HepG2 (cell line): ENCODE data around the gene PPP1R9B. TPM values are rescaled to one million over a fixed set of nuclear protein-coding genes. Genes with fewer than 3 reads are reported as not detected.

Source experiments
- ATAC-seq: fragments of 200-7000 bp; cut with Tn5 transposase; 3 replicates; pipeline ENCODE4 v1.9.1; 2020; ENCODE audit warnings: mild to moderate bottlenecking, moderate library complexity
- BruUV-seq: library from RNA; stranded (reverse); fragments of 400-500 nt; replicated peaks from 2 replicates; lab custom pipeline; 2021; lab: Mats Ljungman, UMichigan
- CTCF ChIA-PET: fragments of 300-600 bp; formaldehyde crosslinking; extraction: SDS; loops from one replicate; lab custom pipeline; 2021; ENCODE audit warnings: low total read pairs, inconsistent platforms, low intra/inter-chr PET ratio; lab: Yijun Ruan, JAX
- POLR2A ChIA-PET: fragments of 350-600 bp; sonication (Branson Sonifier 250); formaldehyde crosslinking; loops from one replicate; lab custom pipeline; 2020; ENCODE audit warnings: antibody characterized with exemption, inconsistent platforms; lab: Yijun Ruan, JAX
- DNase-seq: peaks from one replicate; pipeline ENCODE4 v3.0.0-alpha.2; 2015; ENCODE audit warnings: low spot score
- FAIRE-seq: peaks from 3 replicates; lab custom pipeline; 2011; peaks lifted over from hg19 to GRCh38; lab: Jason Lieb, UNC
- H2AFZ ChIP-seq: one replicate; pipeline ENCODE4 v1.6.1; 2011; ENCODE audit warnings: low read length, inconsistent platforms
- H3K27ac ChIP-seq: fragments of 300-600 bp; 3 replicates; pipeline ENCODE4 v1.8.0; 2011; ENCODE audit warnings: mixed run types, mild to moderate bottlenecking, mixed read lengths, low read length, inconsistent platforms; ENCODE audit not compliant: insufficient read depth; ENCODE audit errors: extremely low read length
- H3K27me3 ChIP-seq, 2 experiments: fragments of 200-600 bp in 1 of 2; 2 replicates in 1 of 2; 3 replicates in 1 of 2; pipeline versions ENCODE4 v1.6.0 to v1.8.0; 2011; ENCODE audit warnings: low read length in 2 of 2, mild to moderate bottlenecking in 2 of 2, moderate library complexity in 2 of 2, inconsistent platforms in 1 of 2; ENCODE audit not compliant: insufficient read depth in 2 of 2, control insufficient read depth in 1 of 2
- H3K36me3 ChIP-seq, 2 experiments: fragments of 200-600 bp in 1 of 2; replicated peaks in 1 of 2; 2 replicates in 1 of 2; 3 replicates in 1 of 2; pipeline versions ENCODE4 v1.5.1 to v1.8.0; 2011; ENCODE audit warnings: low read length in 2 of 2, inconsistent platforms in 1 of 2; ENCODE audit not compliant: insufficient read depth in 2 of 2, control insufficient read depth in 1 of 2
- H3K4me1 ChIP-seq: 2 replicates; pipeline ENCODE4 v1.5.1; 2012; ENCODE audit warnings: low read length, inconsistent platforms; ENCODE audit not compliant: insufficient read depth
- H3K4me2 ChIP-seq: 2 replicates; pipeline ENCODE4 v1.6.0; 2011; ENCODE audit warnings: low read depth, low read length, inconsistent platforms
- H3K4me3 ChIP-seq, 3 experiments: fragments of 200-600 bp in 1 of 3; sonication (generic), shearing (Covaris generic) in 1 of 3; replicated peaks in 1 of 3; 2 replicates each; pipeline ENCODE4 v1.5.1; 2011 to 2016; ENCODE audit warnings: low read length in 3 of 3, inconsistent platforms in 2 of 3, low read depth in 2 of 3, mild to moderate bottlenecking in 2 of 3, control low read depth in 1 of 3, mixed read lengths in 1 of 3; ENCODE audit not compliant: insufficient read depth in 1 of 3
- H3K79me2 ChIP-seq: one replicate; pipeline ENCODE4 v1.6.1; 2011; ENCODE audit warnings: low read length, inconsistent platforms; ENCODE audit not compliant: insufficient read depth
- H3K9ac ChIP-seq: 2 replicates; pipeline ENCODE4 v1.6.0; 2011; ENCODE audit warnings: mild to moderate bottlenecking, low read depth, low read length, inconsistent platforms; ENCODE audit not compliant: insufficient read depth
- H3K9me3 ChIP-seq: 2 replicates; pipeline ENCODE4 v1.5.1; 2012; ENCODE audit warnings: mild to moderate bottlenecking, low read length
- H4K20me1 ChIP-seq: 2 replicates; pipeline ENCODE4 v1.6.0; 2011; ENCODE audit warnings: inconsistent platforms, mild to moderate bottlenecking, low read length, moderate library complexity; ENCODE audit not compliant: insufficient read depth
- DMAP1 ChIP-seq: IDR thresholded peaks from 2 replicates; pipeline ENCODE4 v1.6.1; 2016
- ELF1 ChIP-seq: sonication (generic); formaldehyde crosslinking; IDR thresholded peaks from 2 replicates; pipeline ENCODE4 v1.4.0; 2020; ENCODE audit warnings: missing genetic modification reagents
- KDM3A ChIP-seq: IDR thresholded peaks from 2 replicates; pipeline ENCODE4 v1.6.1; 2018; ENCODE audit warnings: low read depth, missing compliant biosample characterization
- MTF2 ChIP-seq: sonication (generic); formaldehyde crosslinking; IDR thresholded peaks from 2 replicates; pipeline ENCODE4 v1.5.0; 2020; ENCODE audit warnings: missing genetic modification reagents, borderline replicate concordance
- PAF1 ChIP-seq: IDR thresholded peaks from 2 replicates; pipeline ENCODE4 v1.6.1; 2016; ENCODE audit warnings: missing genetic modification reagents, missing compliant biosample characterization
- POLR2AphosphoS2 ChIP-seq: IDR thresholded peaks from 2 replicates; pipeline ENCODE4 v1.6.1; 2011; ENCODE audit warnings: low read depth, low read length, improper control_type of control experiment
- RAD21 ChIP-seq: fragments of 450-650 bp; formaldehyde crosslinking; IDR thresholded peaks from 2 replicates; pipeline ENCODE4 v1.5.0; 2020; ENCODE audit warnings: mild to moderate bottlenecking
- TSC22D2 ChIP-seq: sonication (generic); formaldehyde crosslinking; IDR thresholded peaks from 2 replicates; pipeline ENCODE4 v1.5.1; 2020; ENCODE audit warnings: missing genetic modification reagents, mild to moderate bottlenecking, borderline replicate concordance
- ZC3H13 ChIP-seq: sonication (generic); formaldehyde crosslinking; IDR thresholded peaks from 2 replicates; pipeline ENCODE4 v1.8.1; 2023; ENCODE audit warnings: mild to moderate bottlenecking, missing genetic modification reagents, moderate library complexity
- ZMYM3 ChIP-seq: sonication (generic); formaldehyde crosslinking; IDR thresholded peaks from 2 replicates; pipeline ENCODE4 v1.5.1; 2020; ENCODE audit warnings: mild to moderate bottlenecking, missing genetic modification reagents
- ZNF652 ChIP-seq: IDR thresholded peaks from 2 replicates; pipeline ENCODE4 v1.6.1; 2016; ENCODE audit warnings: low read depth, borderline replicate concordance
- ZNF790 ChIP-seq: sonication (generic); formaldehyde crosslinking; IDR thresholded peaks from 2 replicates; pipeline ENCODE4 v1.8.0; 2022; ENCODE audit warnings: missing genetic modification reagents, mild to moderate bottlenecking, borderline replicate concordance
- WGBS: methylation state at CpG from one replicate; pipeline ENCODE4 v1.1.6; 2017; ENCODE audit warnings: low lambda C conversion rate; 5-methylcytosine and 5-hydroxymethylcytosine counted together
- in situ Hi-C: cut with HindIII; loops from 2 replicates; pipeline ENCODE4 v1.10.0; 2017; ENCODE audit warnings: low pct_unique_long_range_greater_than_20kb; ENCODE audit not compliant: extremely low pct_ligation_motif_present
- intact Hi-C: fragments of 100-400 bp; cut with micrococcal nuclease; formaldehyde crosslinking; loops from one replicate; pipeline ENCODE4 v1.10.0; 2022; ENCODE audit not compliant: unreplicated experiment
- polyA plus RNA-seq, 8 experiments: library from polyadenylated mRNA; depleted of rRNA in 3 of 8; stranded (reverse) in 7 of 8; unstranded in 1 of 8; fragments of >200 nt; fragmentation: Illumina TruSeq in 4 of 8; extraction: Trizol in 4 of 8; gene quantifications; 2 replicates each; pipeline versions ENCODE4 v1.2.1 to v1.2.3, GENCODE V29; 2011 to 2016; ENCODE audit warnings: low read depth in 4 of 8, missing spikeins in 1 of 8, mixed read lengths in 1 of 8; ENCODE audit not compliant: insufficient read depth in 1 of 8
- total RNA-seq, 5 experiments: library from RNA; depleted of rRNA; stranded (reverse); fragments of >200 nt; fragmentation: Illumina TruSeq; extraction: Trizol; gene quantifications; 2 replicates each; pipeline ENCODE4 v1.2.3, GENCODE V29; 2016; ENCODE audit warnings: low read depth in 1 of 5
- TF ChIP-seq, protein P1 (sequence below): sonication (generic); formaldehyde crosslinking; IDR thresholded peaks from 2 replicates; pipeline ENCODE4 v1.5.0; 2020; ENCODE audit warnings: mild to moderate bottlenecking, missing genetic modification reagents, moderate library complexity
- TF ChIP-seq, protein P2 (sequence below): sonication (generic); formaldehyde crosslinking; IDR thresholded peaks from 2 replicates; pipeline ENCODE4 v1.5.0; 2020; ENCODE audit warnings: mild to moderate bottlenecking, missing genetic modification reagents
- TF ChIP-seq, protein P3 (sequence below): IDR thresholded peaks from 2 replicates; pipeline ENCODE4 v1.6.1; 2012; ENCODE audit warnings: inconsistent platforms
- TF ChIP-seq, protein P4 (sequence below): sonication (generic); formaldehyde crosslinking; IDR thresholded peaks from 2 replicates; pipeline ENCODE4 v1.4.0; 2020; ENCODE audit warnings: missing genetic modification reagents, borderline replicate concordance

The PPP1R9B gene
- total and polyA plus RNA-seq, 2 of the 13 experiments (the other 11 are each of a cell fraction or from before 2014, with no cell fraction given), result 9.4 to 15.8 TPM

DNA sequence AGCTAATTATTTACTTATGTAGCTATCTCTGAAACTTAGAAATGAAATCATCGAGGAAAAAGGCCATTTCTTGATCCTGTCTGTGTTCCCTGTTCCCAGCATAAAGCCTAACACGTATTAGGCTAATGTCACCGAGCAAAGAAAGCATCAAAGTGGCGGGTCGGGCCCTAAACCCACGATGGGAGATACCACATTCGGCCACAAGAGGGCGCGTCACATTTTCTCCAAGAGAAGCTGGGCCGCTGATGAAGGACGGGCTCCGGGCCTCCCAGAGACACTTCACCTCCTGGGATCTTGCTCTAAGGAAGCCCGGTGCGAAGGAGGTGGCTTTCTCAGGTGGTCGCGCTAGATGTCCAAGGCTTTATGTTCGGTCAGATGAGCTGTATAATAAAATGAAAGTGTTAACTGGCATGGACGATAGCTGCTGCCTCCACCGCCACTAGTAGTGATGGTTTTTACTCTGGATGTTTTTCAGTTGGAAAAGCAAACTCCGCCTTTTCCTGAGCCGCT, 56.2 kb downstream of the PPP1R9B start (continued):
- TF ChIP-seq, protein P1, sequence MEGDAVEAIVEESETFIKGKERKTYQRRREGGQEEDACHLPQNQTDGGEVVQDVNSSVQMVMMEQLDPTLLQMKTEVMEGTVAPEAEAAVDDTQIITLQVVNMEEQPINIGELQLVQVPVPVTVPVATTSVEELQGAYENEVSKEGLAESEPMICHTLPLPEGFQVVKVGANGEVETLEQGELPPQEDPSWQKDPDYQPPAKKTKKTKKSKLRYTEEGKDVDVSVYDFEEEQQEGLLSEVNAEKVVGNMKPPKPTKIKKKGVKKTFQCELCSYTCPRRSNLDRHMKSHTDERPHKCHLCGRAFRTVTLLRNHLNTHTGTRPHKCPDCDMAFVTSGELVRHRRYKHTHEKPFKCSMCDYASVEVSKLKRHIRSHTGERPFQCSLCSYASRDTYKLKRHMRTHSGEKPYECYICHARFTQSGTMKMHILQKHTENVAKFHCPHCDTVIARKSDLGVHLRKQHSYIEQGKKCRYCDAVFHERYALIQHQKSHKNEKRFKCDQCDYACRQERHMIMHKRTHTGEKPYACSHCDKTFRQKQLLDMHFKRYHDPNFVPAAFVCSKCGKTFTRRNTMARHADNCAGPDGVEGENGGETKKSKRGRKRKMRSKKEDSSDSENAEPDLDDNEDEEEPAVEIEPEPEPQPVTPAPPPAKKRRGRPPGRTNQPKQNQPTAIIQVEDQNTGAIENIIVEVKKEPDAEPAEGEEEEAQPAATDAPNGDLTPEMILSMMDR (CRISPR knock-in tag), result peak; percentile 95
- TF ChIP-seq PAF1 (CRISPR knock-in tag) (no peak), ZMYM3 (CRISPR knock-in tag) (peak; percentile 45; the same call in 1 of the 2 replicates), ZNF652 (peak; percentile 82; the same call in 1 of the 2 replicates), ELF1 (CRISPR knock-in tag) (no peak)
- TF ChIP-seq, protein P2, sequence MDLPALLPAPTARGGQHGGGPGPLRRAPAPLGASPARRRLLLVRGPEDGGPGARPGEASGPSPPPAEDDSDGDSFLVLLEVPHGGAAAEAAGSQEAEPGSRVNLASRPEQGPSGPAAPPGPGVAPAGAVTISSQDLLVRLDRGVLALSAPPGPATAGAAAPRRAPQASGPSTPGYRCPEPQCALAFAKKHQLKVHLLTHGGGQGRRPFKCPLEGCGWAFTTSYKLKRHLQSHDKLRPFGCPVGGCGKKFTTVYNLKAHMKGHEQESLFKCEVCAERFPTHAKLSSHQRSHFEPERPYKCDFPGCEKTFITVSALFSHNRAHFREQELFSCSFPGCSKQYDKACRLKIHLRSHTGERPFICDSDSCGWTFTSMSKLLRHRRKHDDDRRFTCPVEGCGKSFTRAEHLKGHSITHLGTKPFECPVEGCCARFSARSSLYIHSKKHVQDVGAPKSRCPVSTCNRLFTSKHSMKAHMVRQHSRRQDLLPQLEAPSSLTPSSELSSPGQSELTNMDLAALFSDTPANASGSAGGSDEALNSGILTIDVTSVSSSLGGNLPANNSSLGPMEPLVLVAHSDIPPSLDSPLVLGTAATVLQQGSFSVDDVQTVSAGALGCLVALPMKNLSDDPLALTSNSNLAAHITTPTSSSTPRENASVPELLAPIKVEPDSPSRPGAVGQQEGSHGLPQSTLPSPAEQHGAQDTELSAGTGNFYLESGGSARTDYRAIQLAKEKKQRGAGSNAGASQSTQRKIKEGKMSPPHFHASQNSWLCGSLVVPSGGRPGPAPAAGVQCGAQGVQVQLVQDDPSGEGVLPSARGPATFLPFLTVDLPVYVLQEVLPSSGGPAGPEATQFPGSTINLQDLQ (CRISPR knock-in tag), result no peak; the same call in 1 of the 2 replicates

DNA sequence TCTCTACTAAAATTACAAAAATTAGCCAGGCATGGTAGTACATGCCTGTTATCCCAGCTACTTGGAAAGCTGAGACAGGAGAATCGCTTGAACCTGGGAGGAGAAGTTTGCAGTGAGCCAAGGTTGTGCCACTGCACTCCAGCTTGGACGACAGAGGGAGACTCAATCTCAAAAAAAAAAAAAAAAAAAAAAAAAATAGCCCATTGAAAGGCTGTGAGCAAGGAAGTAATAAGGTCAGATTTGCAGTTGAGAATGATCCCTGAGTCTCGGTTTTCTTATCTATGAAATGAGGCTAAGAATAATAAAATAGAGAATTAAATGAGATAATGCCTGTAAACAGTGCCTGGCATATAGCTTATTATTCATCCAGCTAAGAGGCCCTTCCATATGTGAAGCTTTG, 56.7 kb downstream of the PPP1R9B start:
- Histone ChIP-seq H3K4me2 (no peak overlapping the region), H3K79me2 (peaks cover 6% of the 10 kb centered on the region), H3K27ac (no peak overlapping the region), H3K36me3 (peaks cover 0 to 4% of the 10 kb centered on the region in 2 experiments; a peak in 1 of 5 replicates), H3K4me3 (no peak overlapping the region), H3K9ac (no peak overlapping the region), H3K4me1 (peaks cover 18% of the 10 kb centered on the region), H3K9me3 (no peaks in the 10 kb centered on the region), H2AFZ (no peak overlapping the region), H4K20me1 (no peaks in the 10 kb centered on the region), H3K27me3 (peaks cover 6 to 24% of the 10 kb centered on the region in 2 experiments; a peak in 4 of 5 replicates)
- POLR2A ChIA-PET, result interaction anchor here (0.8 to 1.9 kb wide), 6 partner anchors 8 to 58 kb away, joined by 3 to 10 read pairs (median 4); no protein-coding TSS in a partner anchor
- no TSS peak for BruUV-seq
- intact Hi-C loops (loop anchor here (1.0 to 2.0 kb wide), 3 partner anchors 17 to 203 kb away; no protein-coding TSS in a partner anchor), in situ Hi-C loops (no loop called here)
- FAIRE-seq (no peak), DNase-seq (no peak), ATAC-seq (no peak)
- CTCF ChIA-PET, result interaction anchor here (1.1 to 2.1 kb wide), 8 partner anchors 15 to 204 kb away, joined by 3 to 15 read pairs (median 6); partner anchors contain the start of gene PPP1R9B
- WGBS, result 8% methylated on average over 3 of the region's 3 CpGs
- TF ChIP-seq MTF2 (no peak), POLR2AphosphoS2 (no peak), ZNF790 (no peak), DMAP1 (CRISPR knock-in tag) (no peak), KDM3A (CRISPR knock-in tag) (no peak), RAD21 (no peak), ZC3H13 (no peak), TSC22D2 (CRISPR knock-in tag) (no peak)
- TF ChIP-seq, protein P3, sequence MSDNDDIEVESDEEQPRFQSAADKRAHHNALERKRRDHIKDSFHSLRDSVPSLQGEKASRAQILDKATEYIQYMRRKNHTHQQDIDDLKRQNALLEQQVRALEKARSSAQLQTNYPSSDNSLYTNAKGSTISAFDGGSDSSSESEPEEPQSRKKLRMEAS, result no peak
- TF ChIP-seq, protein P4, sequence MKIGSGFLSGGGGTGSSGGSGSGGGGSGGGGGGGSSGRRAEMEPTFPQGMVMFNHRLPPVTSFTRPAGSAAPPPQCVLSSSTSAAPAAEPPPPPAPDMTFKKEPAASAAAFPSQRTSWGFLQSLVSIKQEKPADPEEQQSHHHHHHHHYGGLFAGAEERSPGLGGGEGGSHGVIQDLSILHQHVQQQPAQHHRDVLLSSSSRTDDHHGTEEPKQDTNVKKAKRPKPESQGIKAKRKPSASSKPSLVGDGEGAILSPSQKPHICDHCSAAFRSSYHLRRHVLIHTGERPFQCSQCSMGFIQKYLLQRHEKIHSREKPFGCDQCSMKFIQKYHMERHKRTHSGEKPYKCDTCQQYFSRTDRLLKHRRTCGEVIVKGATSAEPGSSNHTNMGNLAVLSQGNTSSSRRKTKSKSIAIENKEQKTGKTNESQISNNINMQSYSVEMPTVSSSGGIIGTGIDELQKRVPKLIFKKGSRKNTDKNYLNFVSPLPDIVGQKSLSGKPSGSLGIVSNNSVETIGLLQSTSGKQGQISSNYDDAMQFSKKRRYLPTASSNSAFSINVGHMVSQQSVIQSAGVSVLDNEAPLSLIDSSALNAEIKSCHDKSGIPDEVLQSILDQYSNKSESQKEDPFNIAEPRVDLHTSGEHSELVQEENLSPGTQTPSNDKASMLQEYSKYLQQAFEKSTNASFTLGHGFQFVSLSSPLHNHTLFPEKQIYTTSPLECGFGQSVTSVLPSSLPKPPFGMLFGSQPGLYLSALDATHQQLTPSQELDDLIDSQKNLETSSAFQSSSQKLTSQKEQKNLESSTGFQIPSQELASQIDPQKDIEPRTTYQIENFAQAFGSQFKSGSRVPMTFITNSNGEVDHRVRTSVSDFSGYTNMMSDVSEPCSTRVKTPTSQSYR (CRISPR knock-in tag), result no peak
